HepG2 (cell line): Measurements from ENCODE around the gene TANGO6. TPM values are rescaled to one million over a fixed set of nuclear protein-coding genes. Genes with fewer than 3 reads are reported as not detected.
A peak's percentile ranks its signal among the peaks of the same experiment; 100 is the strongest.

Experiments used
- ARHGAP35 ChIP-seq: sonication (generic); formaldehyde crosslinking; IDR thresholded peaks from 2 replicates; pipeline ENCODE4 v1.9.0; 2022; ENCODE audit warnings: mild to moderate bottlenecking, inconsistent platforms, moderate library complexity, missing genetic modification reagents, borderline replicate concordance
- ASH2L ChIP-seq: fragments of 300-600, 200-600 bp; sonication (generic); IDR thresholded peaks from 2 replicates; pipeline ENCODE4 v1.7.0; 2017; ENCODE audit warnings: low read depth, mild to moderate bottlenecking, moderate library complexity, mixed read lengths, low read length; ENCODE audit not compliant: insufficient read length
- FOXK1 ChIP-seq: sonication (generic); formaldehyde crosslinking; IDR thresholded peaks from 2 replicates; pipeline ENCODE4 v1.4.0; 2020; ENCODE audit warnings: low read depth, missing genetic modification reagents, borderline replicate concordance
- GABPA ChIP-seq, 2 experiments: IDR thresholded peaks; 2 replicates each; pipeline ENCODE4 v1.6.1; 2011 to 2016; ENCODE audit warnings: low read depth in 2 of 2, low read length in 1 of 2, missing biosample characterization in 1 of 2, missing genetic modification characterization in 1 of 2
- KDM5B ChIP-seq: sonication (generic); formaldehyde crosslinking; IDR thresholded peaks from 2 replicates; pipeline ENCODE4 v1.4.0; 2020; ENCODE audit warnings: missing genetic modification reagents, mild to moderate bottlenecking, borderline replicate concordance
- ZC3H13 ChIP-seq: sonication (generic); formaldehyde crosslinking; IDR thresholded peaks from 2 replicates; pipeline ENCODE4 v1.8.1; 2023; ENCODE audit warnings: mild to moderate bottlenecking, missing genetic modification reagents, moderate library complexity
- ZKSCAN5 ChIP-seq: sonication (generic); formaldehyde crosslinking; IDR thresholded peaks from 2 replicates; pipeline ENCODE4 v1.5.1; 2020; ENCODE audit warnings: mild to moderate bottlenecking, missing genetic modification reagents
- ZNF552 ChIP-seq: sonication (generic); formaldehyde crosslinking; IDR thresholded peaks from 2 replicates; pipeline ENCODE4 v1.9.0; 2022; ENCODE audit warnings: missing genetic modification reagents, mild to moderate bottlenecking, borderline replicate concordance
- ZNF709 ChIP-seq: sonication (generic); formaldehyde crosslinking; IDR thresholded peaks from 2 replicates; pipeline ENCODE4 v1.5.0; 2020; ENCODE audit warnings: mild to moderate bottlenecking, missing genetic modification reagents
- ZSCAN12 ChIP-seq: sonication (generic); formaldehyde crosslinking; IDR thresholded peaks from 2 replicates; pipeline ENCODE4 v1.9.0; 2021; ENCODE audit warnings: mild to moderate bottlenecking, missing genetic modification reagents
- polyA plus RNA-seq, 8 experiments: library from polyadenylated mRNA; depleted of rRNA in 3 of 8; stranded (reverse) in 7 of 8; unstranded in 1 of 8; fragments of >200 nt; fragmentation: Illumina TruSeq in 4 of 8; extraction: Trizol in 4 of 8; gene quantifications; 2 replicates each; pipeline versions ENCODE4 v1.2.1 to v1.2.3, GENCODE V29; 2011 to 2016; ENCODE audit warnings: low read depth in 4 of 8, missing spikeins in 1 of 8, mixed read lengths in 1 of 8; ENCODE audit not compliant: insufficient read depth in 1 of 8
- total RNA-seq, 5 experiments: library from RNA; depleted of rRNA; stranded (reverse); fragments of >200 nt; fragmentation: Illumina TruSeq; extraction: Trizol; gene quantifications; 2 replicates each; pipeline ENCODE4 v1.2.3, GENCODE V29; 2016; ENCODE audit warnings: low read depth in 1 of 5
- TF ChIP-seq, protein P1 (sequence below): sonication (generic); formaldehyde crosslinking; IDR thresholded peaks from 2 replicates; pipeline ENCODE4 v1.4.0; 2020; ENCODE audit warnings: mild to moderate bottlenecking, low read depth, missing genetic modification reagents
- TF ChIP-seq, protein P2 (sequence below): sonication (generic); formaldehyde crosslinking; IDR thresholded peaks from 2 replicates; pipeline ENCODE4 v1.4.0; 2020; ENCODE audit warnings: low read depth, missing genetic modification reagents
- TF ChIP-seq, protein P3 (sequence below): sonication (generic); formaldehyde crosslinking; IDR thresholded peaks from 2 replicates; pipeline ENCODE4 v1.9.0; 2022; ENCODE audit warnings: missing genetic modification reagents, mild to moderate bottlenecking, borderline replicate concordance
- TF ChIP-seq, protein P4 (sequence below): IDR thresholded peaks from 2 replicates; pipeline ENCODE4 v1.6.1; 2016; ENCODE audit warnings: low read depth, missing genetic modification reagents, missing compliant biosample characterization

The TANGO6 gene
- total and polyA plus RNA-seq, 2 of the 13 experiments (the other 11 are each of a cell fraction or from before 2014, with no cell fraction given) = 7.2 to 13.3 TPM

DNA sequence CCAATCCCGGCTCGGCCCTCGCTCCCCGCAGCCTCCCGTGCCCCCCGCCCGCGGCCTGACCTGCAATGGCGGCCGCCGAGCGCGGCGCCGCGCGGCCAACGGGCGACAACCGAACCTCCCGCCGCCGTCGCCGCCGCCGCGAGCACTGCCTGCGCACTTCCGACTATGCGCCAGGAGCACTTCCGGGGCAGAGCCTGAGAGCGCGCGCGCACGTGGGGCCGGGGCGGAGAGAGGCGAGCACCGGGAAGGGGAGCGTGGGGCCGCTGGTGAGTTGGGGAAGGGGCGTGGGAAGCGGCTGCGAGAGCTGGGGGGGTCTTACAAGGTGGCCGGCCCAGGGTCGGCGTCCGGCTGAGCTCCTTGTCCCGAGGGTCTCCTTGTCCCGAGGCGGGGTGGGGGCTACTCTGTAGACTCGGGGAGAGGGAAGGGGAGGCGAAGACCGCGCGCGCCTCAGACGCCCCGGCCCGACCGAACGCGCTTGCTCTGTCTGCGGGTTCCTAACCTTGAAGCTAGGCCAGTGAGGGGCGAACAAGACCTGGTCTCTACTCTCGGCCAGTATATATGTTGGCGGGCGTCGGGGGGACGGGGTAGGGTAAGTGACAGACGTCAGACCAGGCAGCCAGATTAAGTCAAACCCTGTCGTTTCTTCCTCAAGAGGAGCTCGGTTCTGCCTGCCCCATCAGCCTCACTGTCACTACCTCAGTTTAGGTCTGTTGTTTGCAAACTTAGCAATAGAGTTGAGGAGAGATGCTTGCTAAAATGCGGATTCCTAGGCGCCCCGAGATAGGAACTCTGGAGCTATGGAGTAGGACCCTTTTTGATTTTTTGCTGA lies 289.3 kb downstream of the TANGO6 start, which contains the start of the genes CHTF8 and UTP4 (continued):
- TF ChIP-seq ARHGAP35 (CRISPR knock-in tag) (0 out of 2 replicates have a peak, but pooled peaks have one; percentile 63), ASH2L (peak; percentile 98), KDM5B (CRISPR knock-in tag) (no peak; the same call in 1 of the 2 replicates), ZKSCAN5 (CRISPR knock-in tag) (0 out of 2 replicates have a peak, but pooled peaks have one; percentile 15), ZC3H13 (CRISPR knock-in tag) (0 out of 2 replicates have a peak, but pooled peaks have one; percentile 46), GABPA (IDR thresholded peaks at IDR 0.05; ENCODE audit: low read depth, low read length) (peak; percentile 96), GABPA (CRISPR knock-in tag; IDR thresholded peaks at IDR 0.05; ENCODE audit: low read depth) (peak; percentile 90), FOXK1 (CRISPR knock-in tag) (peak; percentile 47; the same call in 1 of the 2 replicates), ZNF709 (CRISPR knock-in tag) (no peak), ZSCAN12 (CRISPR knock-in tag) (no peak), ZNF552 (CRISPR knock-in tag) (peak; percentile 65; the same call in 1 of the 2 replicates)
- TF ChIP-seq, protein P1, sequence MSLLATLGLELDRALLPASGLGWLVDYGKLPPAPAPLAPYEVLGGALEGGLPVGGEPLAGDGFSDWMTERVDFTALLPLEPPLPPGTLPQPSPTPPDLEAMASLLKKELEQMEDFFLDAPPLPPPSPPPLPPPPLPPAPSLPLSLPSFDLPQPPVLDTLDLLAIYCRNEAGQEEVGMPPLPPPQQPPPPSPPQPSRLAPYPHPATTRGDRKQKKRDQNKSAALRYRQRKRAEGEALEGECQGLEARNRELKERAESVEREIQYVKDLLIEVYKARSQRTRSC = 0 out of 2 replicates have a peak, but pooled peaks have one; percentile 77
- TF ChIP-seq, protein P2, sequence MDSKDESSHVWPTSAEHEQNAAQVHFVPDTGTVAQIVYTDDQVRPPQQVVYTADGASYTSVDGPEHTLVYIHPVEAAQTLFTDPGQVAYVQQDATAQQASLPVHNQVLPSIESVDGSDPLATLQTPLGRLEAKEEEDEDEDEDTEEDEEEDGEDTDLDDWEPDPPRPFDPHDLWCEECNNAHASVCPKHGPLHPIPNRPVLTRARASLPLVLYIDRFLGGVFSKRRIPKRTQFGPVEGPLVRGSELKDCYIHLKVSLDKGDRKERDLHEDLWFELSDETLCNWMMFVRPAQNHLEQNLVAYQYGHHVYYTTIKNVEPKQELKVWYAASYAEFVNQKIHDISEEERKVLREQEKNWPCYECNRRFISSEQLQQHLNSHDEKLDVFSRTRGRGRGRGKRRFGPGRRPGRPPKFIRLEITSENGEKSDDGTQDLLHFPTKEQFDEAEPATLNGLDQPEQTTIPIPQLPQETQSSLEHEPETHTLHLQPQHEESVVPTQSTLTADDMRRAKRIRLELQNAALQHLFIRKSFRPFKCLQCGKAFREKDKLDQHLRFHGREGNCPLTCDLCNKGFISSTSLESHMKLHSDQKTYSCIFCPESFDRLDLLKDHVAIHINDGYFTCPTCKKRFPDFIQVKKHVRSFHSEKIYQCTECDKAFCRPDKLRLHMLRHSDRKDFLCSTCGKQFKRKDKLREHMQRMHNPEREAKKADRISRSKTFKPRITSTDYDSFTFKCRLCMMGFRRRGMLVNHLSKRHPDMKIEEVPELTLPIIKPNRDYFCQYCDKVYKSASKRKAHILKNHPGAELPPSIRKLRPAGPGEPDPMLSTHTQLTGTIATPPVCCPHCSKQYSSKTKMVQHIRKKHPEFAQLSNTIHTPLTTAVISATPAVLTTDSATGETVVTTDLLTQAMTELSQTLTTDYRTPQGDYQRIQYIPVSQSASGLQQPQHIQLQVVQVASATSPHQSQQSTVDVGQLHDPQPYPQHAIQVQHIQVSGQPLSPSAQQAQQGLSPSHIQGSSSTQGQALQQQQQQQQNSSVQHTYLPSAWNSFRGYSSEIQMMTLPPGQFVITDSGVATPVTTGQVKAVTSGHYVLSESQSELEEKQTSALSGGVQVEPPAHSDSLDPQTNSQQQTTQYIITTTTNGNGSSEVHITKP = no peak
- TF ChIP-seq, protein P3, sequence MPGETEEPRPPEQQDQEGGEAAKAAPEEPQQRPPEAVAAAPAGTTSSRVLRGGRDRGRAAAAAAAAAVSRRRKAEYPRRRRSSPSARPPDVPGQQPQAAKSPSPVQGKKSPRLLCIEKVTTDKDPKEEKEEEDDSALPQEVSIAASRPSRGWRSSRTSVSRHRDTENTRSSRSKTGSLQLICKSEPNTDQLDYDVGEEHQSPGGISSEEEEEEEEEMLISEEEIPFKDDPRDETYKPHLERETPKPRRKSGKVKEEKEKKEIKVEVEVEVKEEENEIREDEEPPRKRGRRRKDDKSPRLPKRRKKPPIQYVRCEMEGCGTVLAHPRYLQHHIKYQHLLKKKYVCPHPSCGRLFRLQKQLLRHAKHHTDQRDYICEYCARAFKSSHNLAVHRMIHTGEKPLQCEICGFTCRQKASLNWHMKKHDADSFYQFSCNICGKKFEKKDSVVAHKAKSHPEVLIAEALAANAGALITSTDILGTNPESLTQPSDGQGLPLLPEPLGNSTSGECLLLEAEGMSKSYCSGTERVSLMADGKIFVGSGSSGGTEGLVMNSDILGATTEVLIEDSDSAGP (CRISPR knock-in tag) = peak; percentile 82
- TF ChIP-seq, protein P4, sequence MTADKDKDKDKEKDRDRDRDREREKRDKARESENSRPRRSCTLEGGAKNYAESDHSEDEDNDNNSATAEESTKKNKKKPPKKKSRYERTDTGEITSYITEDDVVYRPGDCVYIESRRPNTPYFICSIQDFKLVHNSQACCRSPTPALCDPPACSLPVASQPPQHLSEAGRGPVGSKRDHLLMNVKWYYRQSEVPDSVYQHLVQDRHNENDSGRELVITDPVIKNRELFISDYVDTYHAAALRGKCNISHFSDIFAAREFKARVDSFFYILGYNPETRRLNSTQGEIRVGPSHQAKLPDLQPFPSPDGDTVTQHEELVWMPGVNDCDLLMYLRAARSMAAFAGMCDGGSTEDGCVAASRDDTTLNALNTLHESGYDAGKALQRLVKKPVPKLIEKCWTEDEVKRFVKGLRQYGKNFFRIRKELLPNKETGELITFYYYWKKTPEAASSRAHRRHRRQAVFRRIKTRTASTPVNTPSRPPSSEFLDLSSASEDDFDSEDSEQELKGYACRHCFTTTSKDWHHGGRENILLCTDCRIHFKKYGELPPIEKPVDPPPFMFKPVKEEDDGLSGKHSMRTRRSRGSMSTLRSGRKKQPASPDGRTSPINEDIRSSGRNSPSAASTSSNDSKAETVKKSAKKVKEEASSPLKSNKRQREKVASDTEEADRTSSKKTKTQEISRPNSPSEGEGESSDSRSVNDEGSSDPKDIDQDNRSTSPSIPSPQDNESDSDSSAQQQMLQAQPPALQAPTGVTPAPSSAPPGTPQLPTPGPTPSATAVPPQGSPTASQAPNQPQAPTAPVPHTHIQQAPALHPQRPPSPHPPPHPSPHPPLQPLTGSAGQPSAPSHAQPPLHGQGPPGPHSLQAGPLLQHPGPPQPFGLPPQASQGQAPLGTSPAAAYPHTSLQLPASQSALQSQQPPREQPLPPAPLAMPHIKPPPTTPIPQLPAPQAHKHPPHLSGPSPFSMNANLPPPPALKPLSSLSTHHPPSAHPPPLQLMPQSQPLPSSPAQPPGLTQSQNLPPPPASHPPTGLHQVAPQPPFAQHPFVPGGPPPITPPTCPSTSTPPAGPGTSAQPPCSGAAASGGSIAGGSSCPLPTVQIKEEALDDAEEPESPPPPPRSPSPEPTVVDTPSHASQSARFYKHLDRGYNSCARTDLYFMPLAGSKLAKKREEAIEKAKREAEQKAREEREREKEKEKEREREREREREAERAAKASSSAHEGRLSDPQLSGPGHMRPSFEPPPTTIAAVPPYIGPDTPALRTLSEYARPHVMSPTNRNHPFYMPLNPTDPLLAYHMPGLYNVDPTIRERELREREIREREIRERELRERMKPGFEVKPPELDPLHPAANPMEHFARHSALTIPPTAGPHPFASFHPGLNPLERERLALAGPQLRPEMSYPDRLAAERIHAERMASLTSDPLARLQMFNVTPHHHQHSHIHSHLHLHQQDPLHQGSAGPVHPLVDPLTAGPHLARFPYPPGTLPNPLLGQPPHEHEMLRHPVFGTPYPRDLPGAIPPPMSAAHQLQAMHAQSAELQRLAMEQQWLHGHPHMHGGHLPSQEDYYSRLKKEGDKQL = no peak
